ENCODE measurements around the gene UBASH3A.

Gene UBASH3A

GRCh38 chr21:42432695-42433094 lies 29.0 kb downstream of the UBASH3A start:
- DNase-seq: no peak

GRCh38 chr21:42433946-42434551 lies 30.3 kb downstream of the UBASH3A start:
- no peak for DNase-seq

- DNase-seq: no peak
These were observed 31.2 kb downstream of the UBASH3A start for GRCh38 chr21:42434884-42435283.

- no peak for DNase-seq
These were observed 31.7 kb downstream of the UBASH3A start for GRCh38 chr21:42435401-42435800.

- DNase-seq: no peak
These were observed 32.1 kb downstream of the UBASH3A start for GRCh38 chr21:42435833-42436232.

GRCh38 chr21:42436914-42437313 lies 33.2 kb downstream of the UBASH3A start:
- DNase-seq: no peak

- no peak for DNase-seq
These were observed 34.1 kb downstream of the UBASH3A start for GRCh38 chr21:42437786-42438185.

- no peak for DNase-seq
These were observed 34.9 kb downstream of the UBASH3A start for GRCh38 chr21:42438316-42439205.

GRCh38 chr21:42439284-42440186 lies 35.8 kb downstream of the UBASH3A start:
- peak in 1 of 5 donors; percentile 23 for DNase-seq

GRCh38 chr21:42440187-42440792 lies 36.6 kb downstream of the UBASH3A start:
- no peak for DNase-seq

- DNase-seq: no peak
These were observed 38.3 kb downstream of the UBASH3A start for GRCh38 chr21:42441963-42442362.

- no peak for DNase-seq
These were observed 39.6 kb downstream of the UBASH3A start for GRCh38 chr21:42443181-42443785.

GRCh38 chr21:42443876-42444744 lies 40.4 kb downstream of the UBASH3A start:
- DNase-seq: no peak

- DNase-seq: no peak
These were observed 41.0 kb downstream of the UBASH3A start for GRCh38 chr21:42444745-42445059.

- DNase-seq: no peak
These were observed 41.6 kb downstream of the UBASH3A start for GRCh38 chr21:42445311-42445710.

- DNase-seq: no peak
These were observed 42.8 kb downstream of the UBASH3A start for GRCh38 chr21:42446531-42446930.

GRCh38 chr21:42447182-42447581 lies 43.5 kb downstream of the UBASH3A start:
- DNase-seq: no peak

- no peak for DNase-seq
These were observed 44.0 kb downstream of the UBASH3A start for GRCh38 chr21:42447732-42448131.

GRCh38 chr21:42448686-42449085 lies 45.0 kb downstream of the UBASH3A start:
- DNase-seq: no peak

- DNase-seq: no peak
These were observed 48.2 kb downstream of the UBASH3A start for GRCh38 chr21:42451941-42452340.
